ENCODE data around the gene GIN1. TPM values are rescaled to one million over a fixed set of nuclear protein-coding genes. Genes with fewer than 3 reads are reported as not detected.
"Not testable (repeated sequence)": the region's sequence is repeated elsewhere in the genome, so short reads cannot be mapped to it uniquely, and the experiment has no call there.

The GIN1 gene
- total and polyA plus RNA-seq, 2 donors from 2014 or later: 6.3 to 8.1 TPM

GRCh38 chr5:103148213-103148612 is 28.3 kb upstream of the GIN1 start:
- no peak for DNase-seq
- Histone ChIP-seq H3K9ac (ENCODE audit: low read length in 3 of 3) (no peak overlapping the region), H3K4me1 (ENCODE audit: control insufficient read depth in 2 of 3, insufficient read depth in 2 of 3, low read depth in 1 of 3, low read length in 3 of 3) (no peaks in the 10 kb centered on the region), H3K27me3 (ENCODE audit: control insufficient read depth, insufficient read depth, low read length) (no peaks in the 10 kb centered on the region), H3K27ac (ENCODE audit: low read depth in 2 of 2, low read length in 2 of 2) (no peak overlapping the region), H3K36me3 (ENCODE audit: control insufficient read depth in 2 of 3, insufficient read depth in 3 of 3, low read length in 3 of 3) (peaks cover 0 to 12% (median 2%) of the 10 kb centered on the region in 3 donors), H3K9me3 (ENCODE audit: control insufficient read depth in 2 of 3, insufficient read depth in 1 of 3, low read length in 3 of 3) (no peaks in the 10 kb centered on the region), H3K4me3 (ENCODE audit: low read length in 3 of 3) (no peak overlapping the region)
- intact Hi-C loops (cut with DNase I): no loop called here
- TF ChIP-seq CTCF (IDR thresholded peaks at IDR 0.05; ENCODE audit: borderline replicate concordance, extremely low read depth, insufficient read depth): no peak
- no peak for FAIRE-seq

DNA sequence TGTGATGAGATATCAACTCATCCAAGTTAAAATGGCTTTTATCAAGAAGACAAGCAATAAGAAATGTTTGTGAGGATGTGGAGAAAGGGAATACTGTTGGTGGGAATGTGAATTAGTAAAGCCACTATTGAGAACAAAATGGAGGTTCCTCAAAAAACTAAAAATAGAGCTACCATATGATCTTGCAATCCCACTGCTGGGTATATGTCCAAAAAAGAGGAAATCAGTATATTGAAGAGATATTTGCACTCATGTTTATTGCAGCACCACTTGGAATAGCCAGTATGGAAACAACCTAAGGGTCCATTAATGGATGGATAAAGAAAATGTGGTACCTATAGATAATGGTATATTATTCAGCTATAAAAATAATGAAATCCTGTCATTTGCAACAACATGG is 25.3 kb upstream of the GIN1 start:
- Histone ChIP-seq H3K9ac (ENCODE audit: low read length in 3 of 3) (no peak overlapping the region), H3K4me3 (ENCODE audit: low read length in 3 of 3) (no peak overlapping the region), H3K27me3 (ENCODE audit: control insufficient read depth, insufficient read depth, low read length) (no peaks in the 10 kb centered on the region), H3K9me3 (ENCODE audit: control insufficient read depth in 2 of 3, insufficient read depth in 1 of 3, low read length in 3 of 3) (no peaks in the 10 kb centered on the region), H3K4me1 (ENCODE audit: control insufficient read depth in 2 of 3, insufficient read depth in 2 of 3, low read depth in 1 of 3, low read length in 3 of 3) (no peaks in the 10 kb centered on the region), H3K36me3 (ENCODE audit: control insufficient read depth in 2 of 3, insufficient read depth in 3 of 3, low read length in 3 of 3) (peaks cover 0 to 7% (median 2%) of the 10 kb centered on the region in 3 donors), H3K27ac (ENCODE audit: low read depth in 2 of 2, low read length in 2 of 2) (no peak overlapping the region)
- FAIRE-seq (no peak), DNase-seq (no peak)
- intact Hi-C loops (cut with DNase I): no loop called here
- no peak for TF ChIP-seq CTCF (IDR thresholded peaks at IDR 0.05; ENCODE audit: borderline replicate concordance, extremely low read depth, insufficient read depth)

- FAIRE-seq; H3K27ac ChIP-seq (ENCODE audit: low read depth in 2 of 2, low read length in 2 of 2); H3K9ac ChIP-seq (ENCODE audit: low read length in 3 of 3); intact Hi-C loops (cut with DNase I); H3K36me3 ChIP-seq (ENCODE audit: control insufficient read depth in 2 of 3, insufficient read depth in 3 of 3, low read length in 3 of 3); H3K4me1 ChIP-seq (ENCODE audit: control insufficient read depth in 2 of 3, insufficient read depth in 2 of 3, low read depth in 1 of 3, low read length in 3 of 3); H3K4me3 ChIP-seq (ENCODE audit: low read length in 3 of 3); H3K27me3 ChIP-seq (ENCODE audit: control insufficient read depth, insufficient read depth, low read length); H3K9me3 ChIP-seq (ENCODE audit: control insufficient read depth in 2 of 3, insufficient read depth in 1 of 3, low read length in 3 of 3): not testable (repeated sequence)
- DNase-seq: peak in 1 of 5 donors; percentile 59
Observed at GRCh38 chr5:103142132-103142531, 22.2 kb upstream of the GIN1 start.

- DNase-seq: peak; percentile 67 to 85 (median 73)
- Histone ChIP-seq H3K9ac (ENCODE audit: low read length in 3 of 3) (no peak overlapping the region), H3K4me3 (ENCODE audit: low read length in 3 of 3) (no peak overlapping the region), H3K4me1 (ENCODE audit: control insufficient read depth in 2 of 3, insufficient read depth in 2 of 3, low read depth in 1 of 3, low read length in 3 of 3) (no peaks in the 10 kb centered on the region), H3K36me3 (ENCODE audit: control insufficient read depth in 2 of 3, insufficient read depth in 3 of 3, low read length in 3 of 3) (peaks cover 0 to 2% (median 0%) of the 10 kb centered on the region in 3 donors), H3K27ac (ENCODE audit: low read depth in 2 of 2, low read length in 2 of 2) (no peak overlapping the region), H3K9me3 (ENCODE audit: control insufficient read depth in 2 of 3, insufficient read depth in 1 of 3, low read length in 3 of 3) (no peaks in the 10 kb centered on the region), H3K27me3 (ENCODE audit: control insufficient read depth, insufficient read depth, low read length) (no peaks in the 10 kb centered on the region)
- intact Hi-C loops (cut with DNase I): no loop called here
- peak; percentile 96 for TF ChIP-seq CTCF (IDR thresholded peaks at IDR 0.05; ENCODE audit: borderline replicate concordance, extremely low read depth, insufficient read depth)
- peak; percentile 51 for FAIRE-seq
Observed at GRCh38 chr5:103139264-103139865, 19.4 kb upstream of the GIN1 start.

All from kidney (tissue), 14 donors.